TTC549 (cell line): ENCODE data around the gene SH2D4B.
"Not testable (repeated sequence)": the region's sequence is repeated elsewhere in the genome, so short reads cannot be mapped to it uniquely, and the experiment has no call there.

ENCODE experiments used
- FAIRE-seq: peaks from 2 replicates; lab custom pipeline; 2012; peaks lifted over from hg19 to GRCh38; lab: Jason Lieb, UNC

SH2D4B gene

GRCh38 chr10:80524190-80524909 lies 13.4 kb upstream of the SH2D4B start:
- FAIRE-seq: no peak

DNA sequence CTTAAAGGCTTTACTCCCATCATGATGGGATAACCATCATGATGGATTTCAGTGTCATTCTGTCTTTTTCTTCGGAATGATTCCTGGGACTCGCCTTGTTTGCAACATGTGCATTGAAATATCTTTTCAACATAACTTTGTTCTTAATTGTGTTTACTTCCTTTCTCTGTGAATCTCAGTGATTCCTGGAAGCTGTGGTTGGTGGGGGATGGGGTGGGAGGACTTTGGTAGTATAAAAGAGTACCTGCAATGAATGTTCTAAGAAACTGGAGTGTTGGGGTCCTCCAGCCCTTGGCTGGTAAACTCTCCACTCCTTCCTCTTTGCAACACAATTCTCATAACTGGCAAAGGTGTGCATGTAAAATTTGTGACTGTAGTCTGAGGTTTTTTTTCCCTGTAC lies 11.5 kb upstream of the SH2D4B start:
- FAIRE-seq: no peak

GRCh38 chr10:80526742-80527141 lies 11.0 kb upstream of the SH2D4B start:
- FAIRE-seq: no peak

DNA sequence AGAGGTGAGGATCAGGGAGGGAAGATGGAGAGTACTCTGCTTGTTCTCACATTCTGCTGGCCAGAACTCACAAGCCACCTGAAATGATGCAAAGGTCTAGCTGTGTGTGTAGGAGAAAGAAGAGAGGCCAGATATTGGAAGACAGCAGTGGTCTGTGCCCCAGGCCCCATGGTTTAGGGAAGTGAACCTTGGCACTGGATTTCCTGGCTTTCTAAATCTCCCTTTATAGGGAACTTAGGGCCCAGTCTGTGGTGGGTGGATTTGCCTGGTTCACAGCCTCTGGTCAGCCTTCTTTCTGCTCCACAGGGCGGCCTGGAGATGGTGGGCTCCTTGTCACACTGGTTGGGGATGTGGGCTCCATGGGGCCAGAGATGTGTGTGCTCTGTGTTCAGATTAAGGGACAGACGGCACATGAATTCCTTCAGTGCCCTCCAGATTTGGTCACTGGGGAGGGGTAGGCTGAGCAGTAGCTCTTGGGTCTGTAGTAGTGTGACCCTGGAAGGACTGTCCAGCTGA lies 9.5 kb upstream of the SH2D4B start:
- no peak for FAIRE-seq

DNA sequence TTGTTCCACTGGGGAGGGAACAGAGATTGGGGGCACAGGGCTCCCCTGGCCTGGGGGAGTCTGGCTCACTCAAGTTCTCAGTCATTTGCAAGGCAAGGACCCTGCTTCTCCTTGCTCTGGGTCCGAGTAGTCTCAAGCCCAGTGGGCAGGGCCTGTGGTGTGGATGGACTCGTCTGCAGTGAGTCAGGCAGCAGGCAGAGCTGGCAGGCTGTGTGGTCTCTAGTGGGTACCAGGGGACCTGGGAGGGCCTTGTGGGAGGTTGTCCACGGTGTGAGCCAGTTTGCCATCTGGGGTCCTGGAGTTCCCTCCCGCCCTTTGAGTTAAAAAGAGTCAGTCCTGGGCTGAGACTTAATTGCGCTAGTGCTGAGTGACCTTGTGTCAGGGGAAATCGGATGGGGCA lies 8.8 kb upstream of the SH2D4B start:
- no peak for FAIRE-seq

GRCh38 chr10:80529604-80530003 lies 8.1 kb upstream of the SH2D4B start:
- no peak for FAIRE-seq

- FAIRE-seq: no peak
Observed at GRCh38 chr10:80530251-80530650, 7.5 kb upstream of the SH2D4B start.

DNA sequence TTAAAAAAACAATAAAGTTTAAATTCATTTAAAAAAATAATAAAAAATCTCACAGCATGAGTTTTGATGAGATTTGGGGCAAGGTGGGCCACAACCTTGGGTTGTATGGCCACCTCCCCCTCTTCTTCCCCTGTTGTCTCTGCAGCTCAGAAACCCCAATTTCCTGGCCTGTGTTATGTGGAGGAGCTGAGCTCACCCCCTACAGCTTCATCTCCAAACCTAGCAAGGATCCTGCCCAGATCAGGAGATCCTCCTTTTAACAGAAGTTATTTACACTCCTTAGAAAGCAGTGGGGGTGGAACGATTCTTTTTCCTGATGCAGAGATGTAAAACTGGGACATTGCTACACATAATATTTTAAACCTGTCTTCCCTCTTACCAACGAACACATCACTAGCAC lies 6.9 kb upstream of the SH2D4B start:
- no peak for FAIRE-seq

GRCh38 chr10:80532571-80532970 lies 5.1 kb upstream of the SH2D4B start:
- no peak for FAIRE-seq

- FAIRE-seq: not testable (repeated sequence)
Observed at GRCh38 chr10:80534059-80534458, 3.6 kb upstream of the SH2D4B start.

- FAIRE-seq: not testable (repeated sequence)
Observed at GRCh38 chr10:80534646-80535045, 3.1 kb upstream of the SH2D4B start.

GRCh38 chr10:80535671-80536360 lies 1.9 kb upstream of the SH2D4B start:
- no peak for FAIRE-seq

DNA sequence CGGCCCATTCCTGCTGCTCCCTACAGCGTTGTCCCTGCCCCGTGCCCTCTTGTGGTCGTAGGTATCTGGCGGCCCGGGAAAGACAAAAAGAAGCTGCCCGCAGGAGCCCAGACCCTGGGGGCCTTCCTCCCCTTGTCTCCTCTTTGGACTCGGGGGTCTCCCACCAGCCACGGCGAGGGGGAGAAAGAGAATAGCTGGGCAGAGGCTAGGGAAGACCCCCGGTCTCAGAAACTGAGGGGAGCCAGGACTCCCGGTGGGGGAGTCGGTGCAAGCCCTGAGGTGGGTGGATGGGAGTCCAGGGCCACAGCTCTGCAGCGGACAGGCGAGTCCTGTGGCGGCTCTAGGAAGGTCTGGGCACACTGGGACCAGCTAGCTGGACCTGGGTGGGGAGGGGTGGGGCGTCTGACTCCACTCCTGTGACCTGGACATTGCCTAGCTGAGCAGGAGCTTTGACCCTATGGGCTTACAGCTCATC lies 1.3 kb upstream of the SH2D4B start:
- no peak for FAIRE-seq

- no peak for FAIRE-seq
Observed at GRCh38 chr10:80537086-80537735, 491 bp upstream of the SH2D4B start.

GRCh38 chr10:80538481-80539185 lies 931 bp downstream of the SH2D4B start:
- FAIRE-seq: no peak

- no peak for FAIRE-seq
Observed at GRCh38 chr10:80539421-80540031, 1.8 kb downstream of the SH2D4B start.

GRCh38 chr10:80540136-80540535 lies 2.4 kb downstream of the SH2D4B start:
- no peak for FAIRE-seq

DNA sequence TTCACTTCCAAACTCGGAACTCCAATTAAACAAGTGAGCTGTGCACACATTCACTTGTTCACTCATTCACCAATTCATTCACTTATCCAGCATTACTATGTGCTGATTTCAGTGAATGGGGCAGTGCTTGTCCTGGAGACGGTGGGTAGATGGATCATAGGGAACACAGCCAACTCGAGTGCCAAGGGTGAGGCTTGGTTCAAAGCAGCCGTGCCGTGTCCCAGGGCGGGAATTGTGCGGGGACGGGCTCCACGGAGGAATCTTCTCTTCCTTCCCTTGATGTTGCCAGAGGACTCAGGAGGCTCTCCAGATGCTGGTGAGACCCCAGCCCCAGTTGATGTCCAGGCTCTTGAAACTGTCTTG lies 2.9 kb downstream of the SH2D4B start:
- no peak for FAIRE-seq

DNA sequence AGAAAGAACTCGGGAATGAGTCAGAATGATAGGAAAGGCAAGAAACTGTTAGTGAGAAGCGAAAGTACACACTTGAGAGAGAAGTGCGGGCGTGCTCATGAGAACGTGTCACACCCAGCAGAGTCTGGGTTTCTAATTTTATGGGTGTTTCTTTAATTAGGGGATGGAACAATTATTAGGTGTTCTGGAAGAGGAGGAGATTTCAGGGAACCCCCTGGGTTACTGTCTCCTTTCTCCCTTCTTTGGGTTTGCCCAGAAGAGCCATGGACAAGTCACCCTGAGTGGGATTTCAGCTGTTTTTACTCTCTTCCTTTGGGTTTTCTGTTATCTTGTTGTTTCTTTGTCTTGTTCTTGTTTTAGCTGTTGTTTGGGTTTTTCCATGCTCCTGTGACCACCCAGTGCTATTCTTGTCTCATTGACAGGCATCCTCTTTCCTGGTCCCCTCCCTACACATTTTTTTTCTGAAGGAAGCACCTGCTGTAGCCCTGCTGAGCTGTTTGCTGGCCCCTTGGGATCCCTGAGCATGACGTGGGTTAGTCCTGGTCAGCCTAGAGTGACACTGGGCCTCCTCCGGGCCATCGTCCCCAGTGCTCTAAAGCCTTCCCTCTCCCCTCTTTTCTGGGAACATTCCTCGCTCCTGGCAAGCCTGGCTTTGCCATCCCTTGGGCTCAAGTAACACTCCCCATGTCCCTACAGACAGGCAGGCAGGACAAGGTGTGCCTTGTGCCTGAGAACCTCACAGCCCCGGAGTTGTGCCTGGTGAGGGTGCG lies 3.5 kb downstream of the SH2D4B start:
- no peak for FAIRE-seq

DNA sequence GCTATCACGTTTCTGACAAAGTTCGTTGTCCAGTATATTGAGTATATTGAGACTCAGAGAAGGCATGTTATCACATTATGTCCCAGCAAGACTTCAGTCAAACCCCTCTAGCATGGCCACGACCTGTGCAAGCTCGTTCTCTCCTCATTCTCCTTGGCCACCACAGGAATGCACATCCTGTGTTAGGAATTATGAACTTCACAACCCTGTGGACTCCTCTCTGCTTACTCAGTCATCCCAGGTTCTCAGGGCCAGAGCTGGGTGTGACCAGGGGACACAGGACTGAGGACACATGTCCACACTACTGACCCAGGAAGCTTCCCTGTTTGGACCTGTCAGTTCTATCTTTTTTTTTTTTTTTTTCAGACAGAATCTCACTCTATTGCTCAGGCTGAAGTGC lies 4.4 kb downstream of the SH2D4B start:
- no peak for FAIRE-seq

- no peak for FAIRE-seq
Observed at GRCh38 chr10:80542652-80543318, 5.1 kb downstream of the SH2D4B start.
